GM12878 (cell line): Measurements from ENCODE around the gene EMC6. TPM values are rescaled to one million over a fixed set of nuclear protein-coding genes. Genes with fewer than 3 reads are reported as not detected.

Source experiments
- ATAC-seq: fragments of 200-7000 bp; cut with Tn5 transposase; 3 replicates; pipeline ENCODE4 v1.9.1; 2020; ENCODE audit warnings: mild to moderate bottlenecking, moderate library complexity
- BruUV-seq: library from RNA; stranded (reverse); fragments of 400-500 nt; replicated peaks from 2 replicates; lab custom pipeline; 2021; lab: Mats Ljungman, UMichigan
- CTCF ChIA-PET: fragments of 300-600 bp; sonication (Branson Sonifier 250); formaldehyde crosslinking; extraction: SDS; loops from one replicate; lab custom pipeline; 2021; ENCODE audit warnings: inconsistent platforms; lab: Yijun Ruan, JAX
- POLR2A ChIA-PET: fragments of 350-600 bp; formaldehyde crosslinking; extraction: SDS; loops from one replicate; lab custom pipeline; 2021; ENCODE audit warnings: inconsistent platforms; lab: Charles Lee
- RAD21 ChIA-PET: fragments of 300-600 bp; sonication (Branson Sonifier 250); formaldehyde crosslinking; loops from one replicate; lab custom pipeline; 2023; ENCODE audit warnings: antibody characterized with exemption; ENCODE audit not compliant: unreplicated experiment; lab: Charles Lee
- SMC1A ChIA-PET: fragments of 300-600 bp; sonication (Branson Sonifier 250); formaldehyde crosslinking; loops from one replicate; lab custom pipeline; 2023; ENCODE audit not compliant: unreplicated experiment, uncharacterized antibody; lab: Charles Lee
- DNase-seq: peaks from one replicate; pipeline ENCODE4 v3.0.0-alpha.2; 2011; ENCODE audit warnings: low read depth, low spot score
- FAIRE-seq: peaks from 3 replicates; lab custom pipeline; 2011; peaks lifted over from hg19 to GRCh38; lab: Jason Lieb, UNC
- H2AFZ ChIP-seq: 2 replicates; pipeline ENCODE4 v1.6.0; 2011; ENCODE audit warnings: low read depth, low read length, control low read depth; ENCODE audit not compliant: control insufficient read depth
- H3K27ac ChIP-seq: 2 replicates; pipeline ENCODE4 v1.5.1; 2011; ENCODE audit warnings: control low read depth; ENCODE audit not compliant: control insufficient read depth, insufficient read depth
- H3K27me3 ChIP-seq, 2 experiments: replicated peaks in 1 of 2; 2 replicates each; pipeline versions ENCODE4 v1.6.0 to v1.6.1; 2011; ENCODE audit warnings: low read length in 1 of 2; ENCODE audit not compliant: control insufficient read depth in 2 of 2, insufficient read depth in 2 of 2
- H3K36me3 ChIP-seq, 2 experiments: 2 replicates each; pipeline ENCODE4 v1.5.1; 2011; ENCODE audit warnings: low read length in 1 of 2; ENCODE audit not compliant: control insufficient read depth in 2 of 2, insufficient read depth in 2 of 2
- H3K4me1 ChIP-seq: 2 replicates; pipeline ENCODE4 v1.6.1; 2011; ENCODE audit warnings: mild to moderate bottlenecking, low read length, moderate library complexity, mixed read lengths; ENCODE audit not compliant: control insufficient read depth, insufficient read depth
- H3K4me2 ChIP-seq: 2 replicates; pipeline ENCODE4 v1.6.0; 2011; ENCODE audit warnings: control low read depth; ENCODE audit not compliant: control insufficient read depth, insufficient read depth
- H3K4me3 ChIP-seq: fragments of 200-600 bp; sonication (generic); 2 replicates; pipeline ENCODE4 v1.5.1; 2016
- H3K79me2 ChIP-seq: 2 replicates; pipeline ENCODE4 v1.6.0; 2011; ENCODE audit warnings: low read length; ENCODE audit not compliant: control insufficient read depth, insufficient read depth
- H3K9ac ChIP-seq: 2 replicates; pipeline ENCODE4 v1.8.0; 2011; ENCODE audit warnings: low read length, control low read depth, mixed read lengths; ENCODE audit not compliant: control insufficient read depth, insufficient read depth
- H3K9me3 ChIP-seq: replicated peaks from 3 replicates; pipeline ENCODE4 v1.5.1; 2011; ENCODE audit warnings: mild to moderate bottlenecking, low read length; ENCODE audit not compliant: control insufficient read depth, insufficient read depth
- H4K20me1 ChIP-seq: 2 replicates; pipeline ENCODE4 v1.6.0; 2011; ENCODE audit not compliant: control insufficient read depth, insufficient read depth
- BACH1 ChIP-seq: fragments of 450-650 bp; IDR thresholded peaks from 2 replicates; pipeline ENCODE4 v1.6.1; 2017; ENCODE audit warnings: mild to moderate bottlenecking, borderline replicate concordance
- CBX3 ChIP-seq: fragments of 200-600 bp; sonication (generic); IDR thresholded peaks from 2 replicates; pipeline ENCODE4 v1.6.1; 2016; ENCODE audit warnings: low read depth, borderline replicate concordance
- CREM ChIP-seq: IDR thresholded peaks from 2 replicates; pipeline ENCODE4 v1.6.1; 2014; ENCODE audit warnings: antibody characterized with exemption, low read depth
- ESRRA ChIP-seq: IDR thresholded peaks from 2 replicates; pipeline ENCODE4 v1.6.1; 2012; ENCODE audit warnings: mild to moderate bottlenecking, low read length, improper control_type of control experiment
- FOS ChIP-seq: IDR thresholded peaks from 3 replicates; pipeline ENCODE4 v1.6.1; 2011; ENCODE audit warnings: borderline replicate concordance; ENCODE audit not compliant: insufficient read length; ENCODE audit errors: extremely low read depth
- FOXK2 ChIP-seq: fragments of 450-650 bp; IDR thresholded peaks from 2 replicates; pipeline ENCODE4 v1.6.1; 2017; ENCODE audit warnings: mild to moderate bottlenecking, moderate library complexity
- IKZF2 ChIP-seq, 2 experiments: fragments of 450-650 bp; IDR thresholded peaks; 2 replicates each; pipeline ENCODE4 v1.6.1; 2017; ENCODE audit warnings: mild to moderate bottlenecking in 2 of 2, moderate library complexity in 2 of 2
- MEF2A ChIP-seq: IDR thresholded peaks from 2 replicates; pipeline ENCODE4 v1.6.1; 2011; ENCODE audit warnings: low read depth, mild to moderate bottlenecking, low read length, moderate library complexity; ENCODE audit not compliant: insufficient read depth
- MTA2 ChIP-seq: fragments of 450-650 bp; IDR thresholded peaks from 2 replicates; pipeline ENCODE4 v1.6.1; 2016; ENCODE audit warnings: low read depth, mild to moderate bottlenecking, moderate library complexity
- MYC ChIP-seq: IDR thresholded peaks from 2 replicates; pipeline ENCODE4 v1.6.1; 2011; ENCODE audit warnings: mild to moderate bottlenecking, low read length, moderate library complexity, inconsistent platforms; ENCODE audit not compliant: insufficient read depth, insufficient replicate concordance, insufficient read length, severe bottlenecking
- RUNX3 ChIP-seq: IDR thresholded peaks from 2 replicates; pipeline ENCODE4 v1.6.1; 2012; ENCODE audit warnings: low read length, inconsistent platforms
- ZNF384 ChIP-seq: IDR thresholded peaks from 2 replicates; pipeline ENCODE4 v1.6.1; 2012; ENCODE audit warnings: low read depth, mild to moderate bottlenecking, low read length, improper control_type of control experiment, borderline replicate concordance
- whole genome bisulfite sequencing: methylation state at CpG from one replicate; pipeline ENCODE4 v1.1.6; 2016; ENCODE audit warnings: low lambda C conversion rate; ENCODE audit not compliant: insufficient replicate concordance, insufficient coverage; ENCODE audit errors: missing lambda C conversion rate; 5-methylcytosine and 5-hydroxymethylcytosine counted together
- in situ Hi-C: fragments of 300-500 bp; cut with MboI; formaldehyde crosslinking; loops from 9 replicates; pipeline ENCODE4 v1.14.3; 2018; ENCODE audit warnings: mixed read lengths
- intact Hi-C: fragments of 100-400 bp; cut with micrococcal nuclease; formaldehyde crosslinking; loops from one replicate; pipeline ENCODE4 v1.14.2; 2022; ENCODE audit not compliant: unreplicated experiment
- polyA plus RNA-seq, 11 experiments: library from polyadenylated mRNA; depleted of rRNA in 4 of 11; unstranded in 6 of 11; stranded (reverse) in 5 of 11; fragments of >200 nt; fragmentation: Nextera tagmentation in 4 of 11; fragmentation: Illumina TruSeq in 1 of 11; extraction: Ambion mirVana in 4 of 11; extraction: Trizol in 1 of 11; gene quantifications; 1 replicate in 1 of 11; 2 replicates in 10 of 11; pipeline versions ENCODE4 v1.2.1 to v1.2.3, GENCODE V29; 2011 to 2016; ENCODE audit warnings: inconsistent platforms in 2 of 11, missing spikeins in 2 of 11, low read depth in 1 of 11
- total RNA-seq, 4 experiments: library from RNA; depleted of rRNA in 3 of 4; stranded (reverse); fragments of >200 nt in 3 of 4; fragmentation: Illumina TruSeq in 1 of 4; extraction: Trizol in 1 of 4; gene quantifications; 2 replicates each; pipeline versions ENCODE4 v1.2.1 to v1.2.3, GENCODE V29; 2013 to 2021
- TF ChIP-seq, protein P1 (sequence below): fragments of 450-650 bp; IDR thresholded peaks from 2 replicates; pipeline ENCODE4 v1.6.1; 2018; ENCODE audit warnings: borderline replicate concordance, mild to moderate bottlenecking; ENCODE audit not compliant: partially characterized antibody
- TF ChIP-seq, protein P2 (sequence below): IDR thresholded peaks from 2 replicates; pipeline ENCODE4 v1.6.1; 2011; ENCODE audit warnings: low read depth, low read length, improper control_type of control experiment, borderline replicate concordance

The EMC6 gene
- total and polyA plus RNA-seq, 10 of the 15 experiments (the other 5 are each of a cell fraction or from before 2014, with no cell fraction given) = 5.1 to 172 (median 35.9) TPM

DNA sequence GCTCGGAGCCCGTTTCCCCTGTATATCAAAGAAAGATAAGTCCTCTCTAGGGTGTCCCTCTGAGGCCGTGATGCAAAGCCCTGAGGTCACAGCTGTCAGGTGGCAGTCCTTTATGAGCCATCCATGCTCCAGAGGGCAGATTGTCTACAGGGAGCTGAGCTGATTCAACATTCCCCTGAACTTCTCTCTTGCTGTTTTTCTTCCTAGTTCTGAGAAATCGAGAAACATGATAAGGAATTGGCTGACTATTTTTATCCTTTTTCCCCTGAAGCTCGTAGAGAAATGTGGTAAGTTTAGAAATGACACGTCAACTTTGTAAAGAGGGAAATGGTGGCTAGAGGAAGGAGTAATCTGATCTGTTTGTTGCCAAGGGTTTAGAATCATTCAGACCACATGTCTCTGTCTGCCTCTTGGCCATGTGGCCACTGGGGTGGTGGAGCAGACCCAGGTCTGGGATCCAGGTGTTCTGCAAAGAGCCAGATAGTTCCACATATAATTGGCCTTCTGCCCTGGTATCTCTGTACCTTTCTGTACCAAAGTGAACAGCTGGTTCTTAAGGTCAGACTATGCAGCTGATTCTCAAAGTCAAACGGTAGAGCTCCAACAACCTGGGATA is 28.5 kb upstream of the EMC6 start:
- no peaks in the 10 kb centered on the region for H3K27me3 ChIP-seq
- no peak overlapping the region for H3K9ac ChIP-seq
- peak; percentile 18 for FAIRE-seq
- CTCF ChIA-PET = interaction anchor here (0.7 kb wide), 2 partner anchors 27 to 37 kb away, joined by 3 to 5 read pairs; no protein-coding TSS in a partner anchor
- POLR2A ChIA-PET = no interaction called here
- intact Hi-C loops = loop anchor here (10.0 kb wide), 1 partner anchor 595 kb away; no protein-coding TSS in a partner anchor
- in situ Hi-C loops = loop anchor here (5.0 kb wide), 1 partner anchor 598 kb away; no protein-coding TSS in a partner anchor
- peaks cover 4% of the 10 kb centered on the region; the same call in 1 of the 2 replicates for H3K4me1 ChIP-seq
- DNase-seq = no peak
- peak overlapping the region; percentile 54; the same call in 1 of the 2 replicates for H2AFZ ChIP-seq
- 40% methylated on average over 7 of the region's 7 CpGs for WGBS
- no peak overlapping the region for H3K4me3 ChIP-seq
- TSS peak; percentile 34 for BruUV-seq
- no peaks in the 10 kb centered on the region for H3K36me3 ChIP-seq
- peak overlapping the region; percentile 35; the same call in 1 of the 2 replicates for H3K4me2 ChIP-seq
- TF ChIP-seq ZNF384 (no peak), RUNX3 (peak; percentile 37; the same call in 1 of the 2 replicates), CREM (0 out of 2 replicates have a peak, but pooled peaks have one; percentile 7)
- TF ChIP-seq, all 136 proteins: peak for 2
- Histone ChIP-seq H3K79me2 (peaks cover 7% of the 10 kb centered on the region), H3K27ac (peak overlapping the region; percentile 38), H3K9me3 (no peaks in the 10 kb centered on the region), H4K20me1 (no peaks in the 10 kb centered on the region)
- SMC1A ChIA-PET = no interaction called here
- RAD21 ChIA-PET = no interaction called here
- ATAC-seq = no peak

DNA sequence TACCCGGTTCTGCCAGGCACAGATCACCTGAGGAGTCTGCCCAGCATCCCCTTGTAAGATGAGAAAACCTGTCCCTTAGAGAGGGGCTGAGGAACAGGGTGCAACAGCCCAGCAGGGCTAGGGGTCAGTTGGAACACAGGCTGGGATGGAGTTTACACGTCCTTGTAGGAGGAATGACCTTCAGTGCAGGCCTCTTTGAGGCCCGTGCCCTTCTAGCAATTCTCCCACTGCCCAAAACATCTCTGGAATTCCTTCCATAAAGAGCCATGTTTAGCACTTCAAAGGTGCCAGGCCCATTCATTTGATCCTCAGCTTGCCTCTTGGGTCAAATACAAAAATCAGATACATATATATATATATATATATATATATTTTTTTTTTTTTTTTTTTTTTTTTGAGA is 27.6 kb upstream of the EMC6 start:
- ChIA-PET CTCF (interaction anchor here (0.7 kb wide), 1 partner anchor 26 kb away, joined by 5 read pairs; no protein-coding TSS in a partner anchor), SMC1A (no interaction called here), POLR2A (no interaction called here), RAD21 (no interaction called here)
- in situ Hi-C loops = loop anchor here (5.0 kb wide), 1 partner anchor 599 kb away; no protein-coding TSS in a partner anchor
- DNase-seq (no peak), FAIRE-seq (no peak), ATAC-seq (no peak)
- no peak overlapping the region for H3K27ac ChIP-seq
- H3K9me3 ChIP-seq = no peaks in the 10 kb centered on the region
- intact Hi-C loops = loop anchor here (10.0 kb wide), 1 partner anchor 596 kb away; no protein-coding TSS in a partner anchor
- peaks cover 6% of the 10 kb centered on the region for H3K4me1 ChIP-seq
- H3K4me2 ChIP-seq = no peak overlapping the region
- peaks cover under 1% of the 10 kb centered on the region; the same call in 1 of the 2 replicates for H3K79me2 ChIP-seq
- no peaks in the 10 kb centered on the region for H3K27me3 ChIP-seq
- no peak overlapping the region for H2AFZ ChIP-seq
- H3K36me3 ChIP-seq = no peaks in the 10 kb centered on the region
- no peak overlapping the region for H3K4me3 ChIP-seq
- no peak overlapping the region for H3K9ac ChIP-seq
- no TSS peak for BruUV-seq
- WGBS = 95% methylated on average over 2 of the region's 3 CpGs
- H4K20me1 ChIP-seq = no peaks in the 10 kb centered on the region
- TF ChIP-seq ESRRA (no peak), FOXK2 (no peak), MEF2A (no peak), FOS (no peak), CBX3 (no peak), IKZF2 (IDR thresholded peaks at IDR 0.05) (no peak), MTA2 (no peak), BACH1 (no peak), MYC (no peak)
- TF ChIP-seq, protein P1, sequence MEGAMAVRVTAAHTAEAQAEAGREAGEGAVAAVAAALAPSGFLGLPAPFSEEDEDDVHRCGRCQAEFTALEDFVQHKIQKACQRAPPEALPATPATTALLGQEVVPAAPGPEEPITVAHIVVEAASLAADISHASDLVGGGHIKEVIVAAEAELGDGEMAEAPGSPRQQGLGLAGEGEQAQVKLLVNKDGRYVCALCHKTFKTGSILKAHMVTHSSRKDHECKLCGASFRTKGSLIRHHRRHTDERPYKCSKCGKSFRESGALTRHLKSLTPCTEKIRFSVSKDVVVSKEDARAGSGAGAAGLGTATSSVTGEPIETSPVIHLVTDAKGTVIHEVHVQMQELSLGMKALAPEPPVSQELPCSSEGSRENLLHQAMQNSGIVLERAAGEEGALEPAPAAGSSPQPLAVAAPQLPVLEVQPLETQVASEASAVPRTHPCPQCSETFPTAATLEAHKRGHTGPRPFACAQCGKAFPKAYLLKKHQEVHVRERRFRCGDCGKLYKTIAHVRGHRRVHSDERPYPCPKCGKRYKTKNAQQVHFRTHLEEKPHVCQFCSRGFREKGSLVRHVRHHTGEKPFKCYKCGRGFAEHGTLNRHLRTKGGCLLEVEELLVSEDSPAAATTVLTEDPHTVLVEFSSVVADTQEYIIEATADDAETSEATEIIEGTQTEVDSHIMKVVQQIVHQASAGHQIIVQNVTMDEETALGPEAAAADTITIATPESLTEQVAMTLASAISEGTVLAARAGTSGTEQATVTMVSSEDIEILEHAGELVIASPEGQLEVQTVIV = no peak
- TF ChIP-seq, protein P2, sequence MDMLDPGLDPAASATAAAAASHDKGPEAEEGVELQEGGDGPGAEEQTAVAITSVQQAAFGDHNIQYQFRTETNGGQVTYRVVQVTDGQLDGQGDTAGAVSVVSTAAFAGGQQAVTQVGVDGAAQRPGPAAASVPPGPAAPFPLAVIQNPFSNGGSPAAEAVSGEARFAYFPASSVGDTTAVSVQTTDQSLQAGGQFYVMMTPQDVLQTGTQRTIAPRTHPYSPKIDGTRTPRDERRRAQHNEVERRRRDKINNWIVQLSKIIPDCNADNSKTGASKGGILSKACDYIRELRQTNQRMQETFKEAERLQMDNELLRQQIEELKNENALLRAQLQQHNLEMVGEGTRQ = no peak
